GM04503 (cell line): ENCODE data around the gene PPCDC.
"Not testable (repeated sequence)": the region's sequence is repeated elsewhere in the genome, so short reads cannot be mapped to it uniquely, and the experiment has no call there.

Experiments used
- DNase-seq: peaks from one replicate; pipeline ENCODE4 v3.0.0-alpha.2; 2012; ENCODE audit warnings: low read depth

The PPCDC gene

GRCh38 chr15:75068748-75069147 lies 45.4 kb downstream of the PPCDC start:
- no peak for DNase-seq

GRCh38 chr15:75069301-75069925 lies 46.0 kb downstream of the PPCDC start:
- DNase-seq, result no peak

- DNase-seq, result no peak
These were observed 47.3 kb downstream of the PPCDC start for GRCh38 chr15:75070674-75071073.

- DNase-seq, result no peak
These were observed 49.8 kb downstream of the PPCDC start for GRCh38 chr15:75073197-75073596.

- no peak for DNase-seq
These were observed 52.9 kb downstream of the PPCDC start for GRCh38 chr15:75076277-75076676.

GRCh38 chr15:75077551-75077961 lies 54.2 kb downstream of the PPCDC start:
- DNase-seq, result not testable (repeated sequence)

GRCh38 chr15:75081150-75081549 lies 57.8 kb downstream of the PPCDC start:
- DNase-seq, result no peak

- no peak for DNase-seq
These were observed 59.3 kb downstream of the PPCDC start for GRCh38 chr15:75082689-75083088.

- DNase-seq, result not testable (repeated sequence)
These were observed 62.3 kb downstream of the PPCDC start for GRCh38 chr15:75085708-75086107.

- no peak for DNase-seq
These were observed 66.3 kb downstream of the PPCDC start for GRCh38 chr15:75089456-75090387.

- DNase-seq, result no peak
These were observed 67.0 kb downstream of the PPCDC start for GRCh38 chr15:75090388-75090734.

GRCh38 chr15:75091814-75092213 lies 68.4 kb downstream of the PPCDC start:
- DNase-seq, result no peak

- DNase-seq, result not testable (repeated sequence)
These were observed 71.6 kb downstream of the PPCDC start for GRCh38 chr15:75094961-75095478.

GRCh38 chr15:75095594-75095993 lies 72.2 kb downstream of the PPCDC start:
- DNase-seq, result no peak

GRCh38 chr15:75097939-75098338 lies 74.5 kb downstream of the PPCDC start:
- no peak for DNase-seq

GRCh38 chr15:75098404-75098803 lies 75.0 kb downstream of the PPCDC start:
- DNase-seq, result no peak
